Activated T-helper 9 cell treated with anti-CD3 and anti-CD28 coated beads, Interleukin-2, amount 50 U/mL, for 16 hours (primary cell): Measurements from ENCODE around the gene ARPC2.

Source experiments
- DNase-seq: peaks from one replicate; pipeline ENCODE4 v3.0.0-alpha.2; 2020; ENCODE audit warnings: low read depth

ARPC2 gene

DNA sequence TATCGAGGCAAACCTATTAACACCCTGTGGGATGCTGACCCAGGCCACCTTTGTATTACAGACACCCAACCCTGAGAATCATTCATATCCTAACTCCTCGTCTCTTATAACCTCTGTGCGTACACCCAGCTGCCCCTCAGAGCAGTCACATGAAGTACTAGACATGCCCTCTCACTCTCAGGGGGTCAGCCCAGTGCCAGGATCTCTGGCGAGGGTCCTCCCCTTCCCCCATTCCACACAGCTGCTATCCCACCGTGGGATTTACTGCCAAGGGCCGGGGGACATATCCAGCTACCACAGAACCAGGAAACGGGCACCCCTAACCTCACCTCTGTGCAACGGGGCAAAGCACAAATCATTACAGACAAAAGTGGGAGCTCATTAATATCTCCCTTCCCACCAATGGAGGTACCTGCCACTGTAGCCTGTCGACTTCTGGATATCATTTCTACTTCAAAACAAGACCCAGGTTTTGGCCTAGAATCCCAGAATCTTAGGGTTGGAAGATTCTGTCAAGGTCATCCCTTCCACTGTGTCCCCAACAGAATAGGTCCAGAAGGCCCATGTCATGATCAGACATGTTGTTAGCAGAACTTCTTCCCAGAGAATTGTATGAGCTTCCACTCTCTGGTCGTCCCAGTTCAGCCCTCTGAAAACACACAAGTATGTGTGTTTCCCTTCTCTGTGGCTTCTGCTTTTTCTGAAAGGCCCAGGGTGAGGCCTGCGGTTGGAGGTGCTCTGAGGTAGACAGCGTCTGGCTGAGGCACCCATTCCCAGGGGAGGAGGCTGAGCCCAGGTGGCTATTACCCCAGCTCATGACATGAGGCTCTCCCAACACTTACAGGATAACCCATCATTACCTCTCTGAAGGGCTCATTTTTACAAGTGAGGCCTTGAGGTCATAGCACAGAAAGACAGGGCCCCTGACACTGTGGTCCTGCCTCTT lies 73.6 kb downstream of the ARPC2 start:
- DNase-seq, result peak; percentile 29

DNA sequence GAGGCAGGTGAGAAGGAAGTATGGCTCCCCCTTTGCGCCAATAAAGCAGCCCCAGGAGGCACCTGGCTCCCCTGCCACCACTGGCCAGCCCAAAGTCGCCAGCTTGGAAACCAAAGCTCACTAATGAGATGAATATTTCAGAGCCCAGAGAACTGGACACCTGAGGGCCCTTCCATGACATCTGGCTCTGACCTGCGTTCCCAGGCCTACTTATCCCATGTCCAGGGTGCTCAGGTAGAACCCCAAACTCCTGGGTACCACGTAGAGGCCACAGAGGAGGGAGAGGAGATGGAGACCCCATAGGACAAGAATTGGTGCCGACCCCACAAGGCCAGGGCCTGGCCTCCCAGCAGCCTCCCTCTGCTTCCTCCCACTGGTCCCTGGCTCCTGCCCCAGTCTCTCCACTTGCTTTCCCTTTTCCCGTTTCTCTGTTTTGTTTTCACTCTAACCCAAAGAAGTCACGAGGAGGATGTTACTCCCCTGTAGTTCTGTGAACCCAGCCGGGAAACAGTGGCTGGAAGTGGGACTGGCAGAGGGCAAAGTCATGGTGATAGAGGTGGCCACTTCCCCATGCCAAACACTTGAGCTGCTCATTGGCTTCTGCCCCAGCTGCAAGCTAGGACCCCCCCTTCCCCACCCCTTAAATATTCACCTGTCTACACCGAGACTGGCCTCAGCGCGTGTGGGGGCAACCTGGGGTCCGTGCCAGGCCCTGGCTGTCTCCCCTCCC lies 74.5 kb downstream of the ARPC2 start:
- DNase-seq, result no peak

DNA sequence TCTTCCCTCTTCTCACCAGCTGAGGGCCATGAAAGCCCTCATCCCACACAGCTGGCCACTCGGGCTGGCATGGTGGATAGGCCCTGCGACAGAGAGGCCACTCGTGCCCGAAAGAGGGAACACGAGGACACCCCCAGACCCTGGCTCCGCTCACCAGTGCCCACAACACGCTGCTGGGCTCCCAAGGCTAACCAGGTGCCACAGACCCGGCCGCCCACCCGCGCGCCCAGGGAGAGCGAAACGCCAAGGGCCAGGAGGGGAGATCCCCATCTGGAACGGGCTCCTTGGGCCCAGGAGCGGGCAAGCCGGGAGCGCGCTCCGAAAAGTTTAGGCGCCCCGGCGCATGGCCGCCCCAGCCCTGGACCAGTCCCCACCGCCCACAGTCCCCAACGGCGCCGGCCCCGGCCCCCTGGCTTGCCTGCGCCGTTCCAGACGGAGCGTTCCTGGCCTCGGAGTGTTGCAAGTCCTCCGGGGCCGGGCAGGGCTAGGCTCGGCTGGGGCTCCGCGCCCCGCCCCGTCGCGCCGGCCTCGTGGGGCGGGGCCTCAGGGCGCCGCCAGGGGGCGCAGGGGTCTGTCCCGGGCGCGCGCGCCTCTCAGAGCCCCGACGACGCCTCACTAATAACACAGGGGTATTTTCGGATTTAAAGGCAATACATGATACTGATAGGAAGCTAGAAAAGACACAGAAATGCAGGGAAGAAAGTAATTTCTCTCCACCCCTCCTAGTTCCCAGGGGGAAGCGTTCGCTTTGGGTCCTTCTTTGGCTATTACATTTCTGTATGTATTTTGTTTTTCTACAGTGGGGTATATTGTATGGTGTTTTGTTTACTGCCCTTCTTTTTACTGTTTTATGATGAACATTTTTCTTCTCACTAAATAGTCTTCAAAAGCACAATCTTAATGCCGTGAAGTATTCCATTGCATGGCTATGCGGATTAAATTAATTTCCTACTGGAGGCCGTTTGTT lies 75.3 kb downstream of the ARPC2 start, which contains the start of gene TMBIM1:
Gene TMBIM1, minus strand, starts transcription at position 456 of the 967 bp plus-strand sequence. CDS start 10,362 bp downstream, outside the sequence.
- peak; percentile 73 for DNase-seq

DNA sequence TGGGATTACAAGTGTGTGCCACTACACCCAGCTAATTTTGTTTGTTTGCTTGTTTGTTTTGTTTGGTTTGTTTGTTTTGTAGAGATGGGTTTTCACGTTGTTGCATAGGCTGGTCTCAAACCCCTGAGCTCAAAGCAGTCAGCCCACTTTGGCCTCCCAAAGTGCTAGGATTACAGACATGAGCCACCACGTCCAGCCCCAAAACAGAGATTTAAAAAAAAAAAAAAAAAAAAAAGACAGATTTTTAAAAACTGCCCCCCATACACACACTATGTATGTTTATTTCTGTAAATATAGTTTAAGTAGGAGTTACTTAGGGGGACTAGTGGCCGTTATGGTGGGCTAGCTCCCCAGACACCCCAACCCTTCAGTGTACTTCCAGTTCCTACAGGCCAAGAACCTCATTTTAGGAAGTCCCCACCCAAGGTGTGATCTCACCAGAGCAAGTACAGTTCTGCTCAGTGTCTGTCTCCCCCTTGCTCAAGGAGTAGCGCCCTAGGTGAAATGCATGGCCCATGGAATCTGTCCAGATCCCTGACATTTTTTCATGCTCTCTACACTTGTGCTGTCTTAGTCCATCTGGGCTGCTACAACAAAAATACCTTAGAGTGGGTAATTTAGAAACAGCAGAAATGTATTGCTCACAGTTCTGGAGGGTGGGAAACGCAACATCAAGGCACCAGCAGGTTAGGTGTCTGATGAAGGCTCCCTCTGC lies 76.9 kb downstream of the ARPC2 start:
- DNase-seq, result no peak

DNA sequence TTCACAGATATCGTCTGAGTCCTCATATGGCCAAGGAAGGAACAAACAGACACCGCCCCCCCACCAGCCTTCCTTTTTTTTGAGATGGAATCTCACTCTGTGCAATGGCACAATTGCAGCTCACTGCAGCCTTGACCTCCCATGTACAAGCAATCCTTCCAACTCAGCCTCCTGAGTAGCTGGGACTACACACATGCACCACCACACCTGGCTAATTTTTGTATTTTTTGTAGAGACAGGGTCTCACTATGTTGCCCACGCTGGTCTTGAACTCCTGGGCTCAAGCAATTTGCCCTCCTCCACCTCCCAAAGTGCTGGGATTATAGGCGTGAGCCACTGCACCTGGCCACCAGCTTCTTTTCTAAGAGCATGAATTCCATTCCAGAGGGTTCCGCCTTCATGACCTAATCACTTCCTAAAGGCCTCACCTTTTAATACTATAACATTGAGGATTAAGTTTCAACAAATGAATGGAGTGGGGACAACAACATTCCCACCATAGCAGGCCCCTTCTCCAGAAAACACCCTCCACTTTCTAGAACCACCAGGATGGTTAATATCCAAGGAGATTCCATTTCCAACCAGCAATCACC lies 77.5 kb downstream of the ARPC2 start:
- DNase-seq, result no peak

DNA sequence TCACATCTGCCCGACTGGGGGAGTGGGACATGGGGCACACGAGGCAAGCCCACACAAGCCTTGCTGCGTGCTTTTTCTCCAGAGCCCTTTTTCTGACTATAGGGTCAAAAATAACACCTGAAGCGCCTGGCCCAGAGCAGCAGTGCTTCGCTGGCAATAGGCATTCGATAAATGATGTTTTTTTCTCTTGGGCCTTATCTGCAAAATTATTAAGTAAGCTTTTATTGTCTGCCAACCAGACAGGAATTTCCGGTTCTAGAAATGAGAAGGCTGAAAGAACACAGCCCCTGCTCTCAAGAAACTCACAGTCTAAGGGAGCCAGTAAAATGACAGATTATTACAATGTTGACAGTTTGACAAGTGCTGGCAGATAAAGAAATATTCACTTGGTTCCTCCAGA lies 78.0 kb downstream of the ARPC2 start:
- DNase-seq, result no peak

DNA sequence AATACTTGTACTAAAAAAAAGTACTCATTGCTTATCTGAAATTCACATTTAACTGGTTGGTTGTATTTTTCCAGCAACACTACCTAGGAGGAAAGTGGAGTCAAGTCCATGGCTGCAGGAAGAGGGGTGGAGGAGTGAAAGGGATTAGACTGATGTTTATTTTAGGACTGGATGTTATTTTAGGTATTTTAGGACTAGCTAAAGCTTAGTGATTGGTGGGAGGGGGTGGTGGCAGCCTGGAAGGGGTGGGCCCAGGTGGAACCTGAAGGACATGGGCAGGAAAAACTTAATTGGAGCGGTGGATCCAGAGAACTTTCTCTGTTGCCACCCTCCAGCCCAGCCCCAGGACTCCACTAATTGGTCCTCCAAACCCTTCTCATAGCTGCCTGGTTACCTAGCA lies 79.2 kb downstream of the ARPC2 start:
- no peak for DNase-seq

DNA sequence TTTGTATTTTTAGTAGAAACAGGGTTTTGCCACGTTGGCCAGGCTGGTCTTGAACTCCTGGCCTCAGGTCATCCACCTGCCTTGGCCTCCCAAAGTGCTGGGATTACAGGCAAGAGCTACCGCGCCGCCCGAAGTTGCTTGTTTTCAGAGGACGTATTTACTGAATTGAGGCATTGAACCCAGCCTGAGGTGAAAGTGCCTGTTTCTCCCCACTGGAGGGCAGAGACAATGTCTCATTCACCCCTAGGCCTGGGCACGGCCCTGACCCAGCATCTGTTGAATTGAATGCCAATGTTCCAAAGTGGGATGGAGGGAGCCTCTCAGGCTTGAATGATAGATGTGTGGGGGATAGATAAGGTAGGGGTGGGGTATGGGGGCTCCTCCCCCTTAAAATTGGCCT lies 79.9 kb downstream of the ARPC2 start:
- DNase-seq, result no peak

DNA sequence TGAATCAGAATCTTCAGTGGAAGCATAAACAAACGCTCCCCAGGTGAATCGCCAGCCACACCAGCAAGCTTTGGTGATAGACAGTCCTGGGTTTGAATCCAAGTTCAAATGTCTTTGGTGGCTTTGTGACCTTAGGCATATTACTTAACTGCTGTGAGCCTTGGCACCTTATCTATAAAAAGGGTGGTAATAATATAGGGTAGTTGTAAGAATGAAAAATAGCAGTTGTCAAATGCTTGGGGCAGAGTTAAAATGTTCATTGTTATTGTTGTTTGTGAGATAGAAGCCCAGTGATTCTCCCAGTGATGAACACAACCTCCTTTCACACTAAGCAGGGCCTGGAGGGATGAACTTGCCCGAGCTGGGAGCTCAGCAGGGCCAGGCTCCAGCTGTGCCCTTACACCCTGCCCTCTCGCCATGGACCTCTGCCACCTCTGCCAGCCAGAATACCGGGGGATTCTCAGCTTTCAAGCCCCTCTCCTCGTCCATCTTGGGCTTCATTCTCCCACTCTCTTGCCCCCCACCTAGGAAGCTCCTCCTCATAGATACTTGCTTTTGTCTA lies 81.4 kb downstream of the ARPC2 start:
- no peak for DNase-seq

DNA sequence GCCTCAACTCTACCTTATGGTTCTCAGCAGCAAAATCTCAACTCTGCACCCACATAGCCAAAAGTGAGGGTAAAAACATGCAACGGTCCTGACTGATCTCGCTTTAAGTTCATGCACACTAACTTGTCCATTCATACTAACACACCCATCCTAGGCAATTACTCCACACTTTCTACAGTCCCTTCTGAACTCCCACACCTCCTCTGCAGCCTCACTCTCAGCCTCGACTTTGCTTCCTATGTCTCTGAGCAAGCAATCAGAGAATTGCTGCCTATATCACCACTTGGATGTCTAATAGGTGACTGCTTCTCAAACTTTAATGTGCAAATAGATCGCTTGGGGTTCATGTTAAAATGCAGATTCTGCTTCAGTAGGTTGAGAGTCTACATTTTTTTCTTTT lies 83.2 kb downstream of the ARPC2 start:
- DNase-seq, result no peak

DNA sequence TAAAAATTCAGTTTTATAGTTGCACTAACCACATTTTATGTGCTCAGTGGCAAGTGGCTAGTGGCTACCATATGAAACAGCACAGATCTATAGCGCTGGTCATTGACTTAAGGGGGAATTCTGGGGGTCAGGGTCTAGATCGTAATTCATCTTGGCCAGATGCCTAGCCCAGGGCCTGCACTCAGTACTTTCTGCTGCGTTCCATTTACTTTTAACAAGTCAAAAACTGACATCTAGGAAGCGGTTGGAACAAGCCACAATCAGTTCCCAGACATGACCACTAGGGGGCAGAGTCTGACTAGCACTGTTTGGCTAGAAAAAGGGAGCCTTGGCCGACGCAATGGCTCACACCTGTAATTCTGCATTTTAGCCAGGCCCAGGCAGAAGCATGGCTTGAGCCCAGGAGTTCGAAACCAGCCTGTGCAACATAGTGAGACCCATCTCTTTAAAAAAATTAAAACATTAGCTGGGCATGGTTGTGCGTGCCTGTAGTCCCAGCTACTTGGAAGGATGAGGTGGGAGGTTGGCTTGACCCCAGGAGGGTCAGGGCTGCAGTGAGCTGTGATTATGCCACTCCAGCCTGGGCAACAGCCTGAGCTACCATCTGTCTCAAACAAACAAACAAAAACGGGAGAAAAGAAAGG lies 84.3 kb downstream of the ARPC2 start:
- peak; percentile 73 for DNase-seq
